HG03175 (cell line): ENCODE data around the gene MED15.
"Not testable (repeated sequence)": the region's sequence is repeated elsewhere in the genome, so short reads cannot be mapped to it uniquely, and the experiment has no call there.

Experiments used
- ATAC-seq: cut with Tn5 transposase; IDR thresholded peaks from one replicate; pipeline ENCODE4 v1.9.1; 2021; ENCODE audit warnings: mild to moderate bottlenecking, moderate library complexity; ENCODE audit not compliant: unreplicated experiment

The MED15 gene

GRCh38 chr22:20483771-20484170 lies 23.6 kb upstream of the MED15 start:
- ATAC-seq, result no peak

DNA sequence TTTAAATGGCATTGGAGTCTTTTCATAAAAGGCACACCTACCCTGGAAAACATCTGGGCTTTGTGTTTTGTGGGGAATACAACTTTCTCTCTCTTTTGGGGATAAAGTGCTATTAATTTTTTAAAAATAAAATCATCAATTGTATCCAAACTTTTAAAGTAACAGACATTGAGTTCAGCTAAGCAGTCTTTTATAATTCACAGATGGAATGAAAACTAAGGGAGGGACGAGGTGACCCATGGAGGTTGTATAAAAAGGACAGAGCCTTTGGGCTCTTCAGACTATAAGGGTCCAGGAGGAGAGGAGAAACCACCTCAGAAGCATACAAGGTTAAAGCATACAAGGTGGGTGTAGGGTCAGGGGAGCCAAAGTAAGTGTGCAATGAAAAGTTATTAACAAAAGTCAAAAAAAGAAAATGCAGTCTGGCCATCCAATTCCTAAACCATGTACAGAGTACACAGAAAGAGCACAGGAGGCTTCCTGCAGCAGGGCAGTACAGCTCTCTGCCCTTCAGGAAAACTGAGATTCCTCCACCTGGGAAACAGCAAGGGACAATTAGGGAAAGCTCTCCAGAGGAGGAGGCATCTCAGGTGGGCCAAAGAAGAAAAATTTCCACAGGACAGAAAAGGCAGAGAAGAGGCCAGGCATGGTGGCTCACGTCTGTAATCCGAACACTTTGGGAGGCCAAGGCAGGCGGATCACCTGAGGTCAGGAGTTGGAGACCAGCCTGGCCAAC lies 22.3 kb upstream of the MED15 start:
- no peak for ATAC-seq

- ATAC-seq, result no peak
Observed at GRCh38 chr22:20486229-20486628, 21.2 kb upstream of the MED15 start.

GRCh38 chr22:20487715-20488114 lies 19.7 kb upstream of the MED15 start:
- no peak for ATAC-seq

- ATAC-seq, result no peak
Observed at GRCh38 chr22:20488946-20489345, 18.5 kb upstream of the MED15 start.

GRCh38 chr22:20490183-20490940 lies 17.0 kb upstream of the MED15 start:
- ATAC-seq, result no peak

GRCh38 chr22:20490941-20491307 lies 16.5 kb upstream of the MED15 start:
- ATAC-seq, result no peak

- ATAC-seq, result no peak
Observed at GRCh38 chr22:20491346-20491745, 16.1 kb upstream of the MED15 start.

- peak; percentile 36 for ATAC-seq
Observed at GRCh38 chr22:20494978-20495860, 12.2 kb upstream of the MED15 start, which contains the start of gene KLHL22. TSS of gene KLHL22 (minus strand) at chr22:20495795. CDS start at chr22:20489211, 6,584 bp downstream.

- ATAC-seq, result peak; percentile 79
Observed at GRCh38 chr22:20495861-20496681, 11.3 kb upstream of the MED15 start.

DNA sequence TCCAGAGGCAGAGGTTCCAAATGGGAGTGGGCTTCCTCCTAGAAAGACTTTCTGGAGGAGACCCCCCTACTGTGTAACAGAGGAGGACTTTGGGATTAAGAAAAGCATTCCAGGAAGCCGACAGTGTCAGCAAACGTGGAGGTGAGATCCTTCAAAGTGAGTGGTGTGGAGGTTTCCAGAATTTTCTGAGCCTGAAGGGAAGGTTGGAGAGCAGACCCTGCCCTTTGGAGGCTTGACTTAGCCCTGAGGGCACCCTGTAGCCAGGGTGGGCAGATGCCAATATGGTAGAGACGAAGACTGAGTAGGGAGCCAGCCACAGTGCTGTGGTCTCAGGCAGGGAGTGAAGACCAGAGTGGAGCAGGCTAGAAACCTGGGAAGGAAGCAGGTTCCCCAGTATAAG lies 10.0 kb upstream of the MED15 start:
- ATAC-seq, result no peak

DNA sequence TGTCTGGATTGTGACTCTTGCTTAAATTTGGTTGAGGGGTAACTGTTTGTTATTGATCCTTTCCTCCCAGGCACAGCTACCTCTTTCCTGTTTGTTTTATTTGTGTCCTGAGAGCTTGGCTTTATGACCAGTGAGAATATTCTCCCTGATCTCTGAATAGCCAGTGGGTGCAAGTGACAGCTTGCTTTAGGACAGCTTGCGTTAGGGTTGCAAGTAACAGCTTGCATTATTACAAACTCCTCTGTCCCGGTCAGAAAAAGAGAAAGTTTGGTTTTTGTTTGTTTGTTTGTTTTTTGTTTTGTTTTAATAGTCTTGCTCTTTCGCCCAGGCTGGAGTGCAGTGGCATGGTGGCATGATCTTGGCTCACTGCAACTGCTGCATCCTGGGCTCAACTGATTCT lies 8.5 kb upstream of the MED15 start:
- no peak for ATAC-seq

- ATAC-seq, result no peak
Observed at GRCh38 chr22:20499769-20500168, 7.6 kb upstream of the MED15 start.

DNA sequence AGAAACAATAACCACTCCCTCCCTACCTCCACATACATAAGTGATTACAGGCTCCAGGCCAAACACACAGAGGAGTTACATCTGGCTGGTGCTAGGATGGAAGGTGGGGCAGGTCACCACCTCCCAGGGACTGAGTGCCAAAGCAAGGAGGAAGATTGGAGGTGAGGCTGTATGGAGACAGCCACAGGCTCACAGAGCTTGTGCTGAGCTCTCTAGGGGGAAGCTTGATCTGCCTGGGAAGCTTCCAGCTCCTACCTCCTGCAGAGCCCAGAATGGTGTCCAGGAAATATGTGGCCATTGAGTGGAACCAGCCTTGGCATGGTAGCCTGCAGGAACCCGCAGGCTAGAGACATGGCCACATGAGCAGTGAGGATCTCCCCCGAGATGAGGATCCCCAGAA lies 3.6 kb upstream of the MED15 start:
- no peak for ATAC-seq

DNA sequence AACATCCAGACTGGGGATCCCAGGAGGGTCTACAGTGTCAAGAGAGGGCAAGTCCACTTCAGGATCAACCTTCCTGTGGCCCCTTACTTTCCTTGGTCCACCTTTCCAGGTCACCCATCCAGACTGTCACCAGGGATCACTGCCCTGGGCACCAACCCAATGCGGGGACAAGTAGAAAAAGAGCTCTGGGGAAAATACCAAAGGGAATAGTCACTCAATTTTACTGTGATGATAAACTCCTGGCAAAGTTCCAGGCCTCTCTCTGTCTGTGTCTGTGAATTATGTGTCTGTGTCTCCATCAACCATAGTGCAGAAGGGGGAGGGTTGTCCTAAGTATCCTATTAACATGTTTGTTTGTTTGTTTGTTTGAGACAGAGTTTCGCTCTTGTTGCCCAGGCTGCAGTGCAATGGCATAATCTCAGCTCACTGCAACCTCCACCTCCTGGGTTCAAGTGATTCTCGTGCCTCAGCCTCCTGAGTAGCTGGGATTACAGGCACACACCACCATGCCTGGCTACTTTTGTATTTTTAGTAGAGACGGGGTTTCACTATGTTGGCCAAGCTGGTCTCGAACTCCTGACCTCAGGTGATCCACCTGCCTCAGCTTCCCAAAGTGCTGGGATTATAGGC lies 3.0 kb upstream of the MED15 start:
- not testable (repeated sequence) for ATAC-seq

GRCh38 chr22:20506543-20507252 lies 712 bp upstream of the MED15 start:
- ATAC-seq, result no peak

DNA sequence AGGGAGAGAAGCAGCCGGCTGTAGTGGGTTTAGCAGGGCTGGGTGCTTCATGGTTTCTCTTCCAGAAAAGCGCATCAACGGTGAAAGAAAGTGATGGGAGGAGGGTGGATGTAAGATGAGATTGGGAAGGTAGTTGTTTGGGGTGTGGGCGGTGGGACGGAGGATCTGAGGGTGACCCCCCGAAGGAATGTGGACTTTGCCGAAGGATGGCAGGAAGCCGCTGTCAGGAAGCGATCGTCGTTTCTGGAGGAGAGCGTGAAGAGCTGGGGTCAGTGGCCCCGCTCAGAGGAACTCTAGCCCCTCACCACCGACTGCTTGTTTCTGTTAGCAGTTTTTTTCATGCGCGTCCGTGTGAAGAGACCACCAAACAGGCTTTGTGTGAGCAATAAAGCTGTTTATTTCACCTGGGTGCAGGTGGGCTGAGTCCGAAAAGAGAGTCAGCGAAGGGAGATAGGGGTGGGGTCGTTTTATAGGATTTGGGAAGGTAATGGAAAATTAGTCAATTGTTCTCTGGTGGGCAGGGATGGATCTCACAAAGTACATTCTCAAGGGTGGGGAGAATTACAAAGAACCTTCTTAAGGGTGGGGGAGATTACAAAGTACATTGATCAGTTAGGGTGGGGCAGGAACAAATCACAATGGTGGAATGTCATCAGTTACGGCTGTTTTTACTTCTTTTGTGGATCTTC lies 801 bp downstream of the MED15 start:
- ATAC-seq, result not testable (repeated sequence)

GRCh38 chr22:20508815-20509271 lies 1.4 kb downstream of the MED15 start:
- ATAC-seq, result no peak
